Ovary (tissue), 9 donors: Measurements from ENCODE around the gene PITPNM3. TPM values are rescaled to one million over a fixed set of nuclear protein-coding genes. Genes with fewer than 3 reads are reported as not detected.
A peak's percentile ranks its signal among the peaks of the same experiment; 100 is the strongest.
"Not testable (repeated sequence)": the region's sequence is repeated elsewhere in the genome, so short reads cannot be mapped to it uniquely, and the experiment has no call there.

ENCODE experiments used
- DNase-seq, 5 donors: peaks; one replicate each; pipeline ENCODE4 v3.0.0-alpha.2; 2019 to 2020
- H3K27ac ChIP-seq, 2 donors: fragments of 200-600 bp; one replicate each; pipeline versions ENCODE4 v1.5.1 to v1.8.0; 2019 to 2022
- H3K27me3 ChIP-seq: fragments of 200-600 bp; one replicate; pipeline ENCODE4 v1.8.0; 2022
- H3K36me3 ChIP-seq: fragments of 200-600 bp; sonication (generic); one replicate; pipeline ENCODE4 v1.5.1; 2019
- H3K4me1 ChIP-seq: one replicate; pipeline ENCODE4 v1.8.1; 2013; ENCODE audit warnings: mild to moderate bottlenecking, moderate library complexity; ENCODE audit not compliant: insufficient read depth
- H3K4me3 ChIP-seq: fragments of 200-600 bp; sonication (generic); one replicate; pipeline ENCODE4 v1.5.1; 2017
- H3K9me3 ChIP-seq, 2 donors: fragments of 200-600 bp in 1 of 2; sonication (generic) in 1 of 2; one replicate each; pipeline versions ENCODE4 v1.5.1 to v1.8.1; 2013 to 2019; ENCODE audit warnings: mild to moderate bottlenecking in 1 of 2, moderate library complexity in 1 of 2
- EP300 ChIP-seq: sonication (generic); formaldehyde crosslinking; IDR thresholded peaks from one replicate; pipeline ENCODE4 v1.6.1; 2017; ENCODE audit warnings: antibody characterized with exemption
- POLR2A ChIP-seq: fragments of 450-650 bp; IDR thresholded peaks from one replicate; pipeline ENCODE4 v1.6.1; 2017; ENCODE audit warnings: antibody characterized with exemption, mild to moderate bottlenecking, moderate library complexity
- WGBS, 3 donors: extraction: QIAGEN DNeasy Blood & Tissue Kit in 1 of 3; methylation state at CpG; one replicate each; pipeline versions ENCODE4 v1.1.5 to v1.1.7; 2013 to 2017; 5-methylcytosine and 5-hydroxymethylcytosine counted together
- intact Hi-C, 4 donors: fragments of 100-400 bp; cut with DNase I; formaldehyde crosslinking; loops; one replicate each; pipeline versions ENCODE4 v1.11.0 to v1.15.1; 2022 to 2023
- polyA plus RNA-seq, 2 donors: library from polyadenylated mRNA; stranded (reverse); fragments of 200-250 nt in 1 of 2; fragments of 350-450 nt in 1 of 2; fragmentation: Illumina TruSeq in 1 of 2; extraction: RNeasy Lipid Tissue Mini Kit (QIAGEN cat#74804) in 1 of 2; gene quantifications; one replicate each; pipeline ENCODE4 v1.2.3, GENCODE V29; 2013 to 2014
- total RNA-seq, 7 donors: library from RNA; depleted of rRNA in 2 of 7; stranded (reverse); fragments of >200 nt in 2 of 7; fragmentation: NEBNext Ultra II Directional in 3 of 7; extraction: Animal tissue kit (Norgen Biotek cat#: 25700) in 3 of 7; gene quantifications; one replicate each; pipeline versions ENCODE4 v1.1.0 to v1.2.4, GENCODE V29; 2016 to 2023
- TF ChIP-seq, protein P1 (sequence below), 3 donors: fragments of 450-650 bp in 2 of 3; fragments of 200-600 bp in 1 of 3; IDR thresholded peaks; one replicate each; pipeline versions ENCODE4 v1.5.1 to v1.8.0; 2016 to 2022; ENCODE audit warnings: antibody characterized with exemption in 3 of 3, mild to moderate bottlenecking in 1 of 3
- donor health status: DM: no; HTN: no; CAD: no; lungs with moderate emphysema.
- donor health status: DM: no; HTN: no; CAD: no.
- donor health status: Bipolar disorder and iron deficiency.
- donor health status: DM: yes; HTN: yes; CAD: no.
- donor health status: DM: no; HTN: no; CAD: no.
- donor health status: DM: yes; HTN: yes; CAD: no.

PITPNM3 gene
- total and polyA plus RNA-seq, 9 donors, result 10.0 to 68.7 (median 17.9) TPM

DNA sequence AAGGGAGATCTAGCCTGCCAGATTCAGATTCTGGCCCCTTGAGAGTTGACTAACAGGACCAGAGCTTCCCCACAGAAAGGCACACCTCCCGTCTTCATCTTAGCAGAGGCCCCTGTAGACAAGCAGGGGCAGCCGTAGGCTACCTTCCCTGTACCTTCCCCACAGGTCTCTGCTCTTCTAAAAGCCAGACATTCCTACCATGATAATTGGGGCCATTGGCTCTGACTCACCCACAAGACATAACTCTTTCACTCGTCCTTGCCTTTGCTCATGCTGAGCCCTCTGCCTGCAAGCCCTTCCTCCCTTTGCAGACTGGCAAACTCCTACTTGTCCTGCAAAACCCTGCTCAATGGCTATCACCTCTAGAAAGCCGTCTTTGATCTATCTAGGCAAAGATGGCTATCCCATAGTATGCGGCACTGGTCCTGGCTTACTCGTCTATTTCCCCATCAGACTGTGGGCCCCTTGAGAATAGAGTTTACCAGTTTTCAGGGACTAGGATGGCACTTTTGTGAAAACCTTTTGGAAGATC is 68.3 kb downstream of the PITPNM3 start:
- H3K27ac ChIP-seq, result no peak overlapping the region
- WGBS, 3 donors, result 79 to 92% (median 89%) methylated on average over 6 of the region's 6 CpGs
- no peaks in the 10 kb centered on the region for H3K27me3 ChIP-seq
- no peak for TF ChIP-seq POLR2A
- TF ChIP-seq, protein P1, sequence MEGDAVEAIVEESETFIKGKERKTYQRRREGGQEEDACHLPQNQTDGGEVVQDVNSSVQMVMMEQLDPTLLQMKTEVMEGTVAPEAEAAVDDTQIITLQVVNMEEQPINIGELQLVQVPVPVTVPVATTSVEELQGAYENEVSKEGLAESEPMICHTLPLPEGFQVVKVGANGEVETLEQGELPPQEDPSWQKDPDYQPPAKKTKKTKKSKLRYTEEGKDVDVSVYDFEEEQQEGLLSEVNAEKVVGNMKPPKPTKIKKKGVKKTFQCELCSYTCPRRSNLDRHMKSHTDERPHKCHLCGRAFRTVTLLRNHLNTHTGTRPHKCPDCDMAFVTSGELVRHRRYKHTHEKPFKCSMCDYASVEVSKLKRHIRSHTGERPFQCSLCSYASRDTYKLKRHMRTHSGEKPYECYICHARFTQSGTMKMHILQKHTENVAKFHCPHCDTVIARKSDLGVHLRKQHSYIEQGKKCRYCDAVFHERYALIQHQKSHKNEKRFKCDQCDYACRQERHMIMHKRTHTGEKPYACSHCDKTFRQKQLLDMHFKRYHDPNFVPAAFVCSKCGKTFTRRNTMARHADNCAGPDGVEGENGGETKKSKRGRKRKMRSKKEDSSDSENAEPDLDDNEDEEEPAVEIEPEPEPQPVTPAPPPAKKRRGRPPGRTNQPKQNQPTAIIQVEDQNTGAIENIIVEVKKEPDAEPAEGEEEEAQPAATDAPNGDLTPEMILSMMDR (IDR thresholded peaks at IDR 0.05), result no peak
- no peak for TF ChIP-seq EP300
- H3K36me3 ChIP-seq, result no peaks in the 10 kb centered on the region
- H3K4me1 ChIP-seq, result peaks cover 22% of the 10 kb centered on the region
- no peaks in the 10 kb centered on the region for H3K9me3 ChIP-seq
- intact Hi-C loops, result no loop called here
- H3K4me3 ChIP-seq, result no peak overlapping the region
- no peak for DNase-seq

DNA sequence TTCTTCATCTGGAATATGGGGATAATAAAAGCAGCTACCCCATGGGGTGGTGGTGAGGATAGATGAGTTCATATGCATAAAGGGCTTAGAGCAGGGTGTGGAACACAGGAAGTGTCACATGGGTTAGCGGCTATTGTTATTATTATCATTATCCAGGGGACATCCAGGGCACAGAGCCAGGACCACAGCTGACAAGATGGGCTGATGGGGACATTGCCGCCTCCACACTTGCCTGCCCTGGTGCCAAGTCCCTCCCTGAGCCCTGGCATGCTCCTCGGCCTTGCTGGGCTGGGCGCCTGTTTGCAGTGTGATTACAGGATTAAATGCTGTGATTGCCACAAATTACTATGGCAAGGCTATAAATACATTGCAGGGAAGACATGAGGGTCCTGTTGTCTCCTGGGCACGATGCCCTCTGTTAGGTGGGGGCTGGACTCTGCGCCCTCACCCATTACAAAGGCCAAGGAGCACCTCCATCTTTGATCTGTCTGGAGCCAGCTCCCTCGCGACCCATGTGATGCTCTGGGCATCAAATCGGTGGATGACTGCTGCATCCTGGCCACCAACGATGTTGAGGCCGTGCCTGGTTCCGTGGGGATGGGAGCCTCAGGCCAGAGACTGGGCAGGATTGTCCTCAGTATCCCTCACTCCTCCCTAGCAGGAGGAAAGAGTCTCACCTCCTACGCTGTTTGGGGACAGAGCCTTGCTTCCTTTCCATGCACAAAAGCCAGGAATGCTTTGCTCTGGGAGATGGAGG is 68.9 kb downstream of the PITPNM3 start:
- TF ChIP-seq EP300, result no peak
- TF ChIP-seq, protein P1 (IDR thresholded peaks at IDR 0.05), result no peak
- intact Hi-C loops, result no loop called here
- H3K4me1 ChIP-seq, result peaks cover 19% of the 10 kb centered on the region
- H3K9me3 ChIP-seq, result no peaks in the 10 kb centered on the region
- no peak overlapping the region for H3K4me3 ChIP-seq
- no peaks in the 10 kb centered on the region for H3K36me3 ChIP-seq
- WGBS, 3 donors, result 61 to 72% (median 64%) methylated on average over 13 of the region's 13 CpGs
- H3K27me3 ChIP-seq, result no peaks in the 10 kb centered on the region
- H3K27ac ChIP-seq, result no peak overlapping the region
- peak in 1 of 5 donors; percentile 33 for DNase-seq

DNA sequence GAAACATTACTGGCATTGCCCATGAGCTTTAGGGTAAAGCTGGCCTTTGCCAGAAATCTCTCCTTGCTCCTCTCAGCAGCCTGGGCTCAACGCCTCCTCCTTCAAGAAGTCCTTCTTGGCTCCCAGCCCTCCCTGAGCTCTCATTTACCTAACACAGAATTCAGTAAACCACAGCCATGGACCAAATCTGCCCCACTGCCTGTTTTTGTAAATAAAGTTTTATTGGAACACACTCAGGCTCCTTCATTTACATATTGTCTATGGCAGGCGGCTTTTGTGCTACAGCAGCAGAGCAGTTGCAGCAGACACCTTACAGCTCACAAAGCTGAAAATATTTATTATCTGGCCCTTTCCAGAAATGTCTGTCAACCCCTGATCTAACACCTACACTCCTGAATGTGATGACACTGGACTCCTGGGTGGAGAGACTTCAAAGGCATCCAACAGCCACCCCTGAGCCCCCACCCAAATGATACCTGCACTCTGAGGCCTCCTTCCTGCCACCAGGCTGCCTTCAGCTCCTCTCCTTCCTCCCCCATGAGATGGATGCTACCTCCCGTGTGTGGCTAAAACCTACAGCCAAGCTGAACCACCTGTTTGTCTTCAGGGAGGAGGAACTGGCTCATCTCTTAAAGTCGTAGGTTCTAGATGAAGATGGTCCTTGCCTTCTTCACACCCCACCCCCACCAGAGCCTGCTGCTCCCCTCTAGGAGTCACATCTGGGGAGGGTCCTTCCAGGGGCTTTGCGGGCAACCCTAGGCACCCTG is 70.5 kb downstream of the PITPNM3 start:
- no peak overlapping the region for H3K27ac ChIP-seq
- WGBS, 3 donors, result 85 to 88% (median 86%) methylated on average over 5 of the region's 5 CpGs

DNA sequence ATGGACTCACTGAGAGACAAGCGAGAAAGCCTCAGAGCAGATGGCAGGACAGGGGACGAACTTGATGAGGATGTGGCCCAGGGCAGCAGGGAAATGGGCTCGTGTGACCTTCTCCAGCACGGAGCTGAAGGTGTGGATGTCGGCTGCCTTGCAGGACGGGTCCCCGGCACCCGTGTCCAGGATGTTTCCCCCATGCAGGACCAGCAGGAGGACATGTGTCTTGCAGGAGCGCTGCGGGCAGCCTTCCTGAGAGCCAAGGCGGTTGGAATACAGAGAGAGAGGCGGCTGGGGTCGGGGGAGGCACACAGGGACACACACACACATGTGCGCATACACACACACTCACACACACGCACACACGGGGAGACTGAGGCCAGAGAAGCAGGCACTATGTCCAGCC is 72.8 kb downstream of the PITPNM3 start:
- H3K9me3 ChIP-seq, result no peaks in the 10 kb centered on the region
- 91 to 96% (median 94%) methylated on average over 16 of the region's 16 CpGs for WGBS, 3 donors
- TF ChIP-seq POLR2A, result no peak
- TF ChIP-seq EP300, result no peak
- TF ChIP-seq, protein P1 (IDR thresholded peaks at IDR 0.05), result no peak

More for the DNA sequence above, 70.5 kb downstream of the PITPNM3 start:
- intact Hi-C loops, result no loop called here
- DNase-seq, result no peak
- H3K4me1 ChIP-seq, result peaks cover 14% of the 10 kb centered on the region
- H3K36me3 ChIP-seq, result no peaks in the 10 kb centered on the region
- H3K9me3 ChIP-seq, result no peaks in the 10 kb centered on the region
- H3K27me3 ChIP-seq, result no peaks in the 10 kb centered on the region
- no peak overlapping the region for H3K4me3 ChIP-seq
- no peak for TF ChIP-seq POLR2A

DNA sequence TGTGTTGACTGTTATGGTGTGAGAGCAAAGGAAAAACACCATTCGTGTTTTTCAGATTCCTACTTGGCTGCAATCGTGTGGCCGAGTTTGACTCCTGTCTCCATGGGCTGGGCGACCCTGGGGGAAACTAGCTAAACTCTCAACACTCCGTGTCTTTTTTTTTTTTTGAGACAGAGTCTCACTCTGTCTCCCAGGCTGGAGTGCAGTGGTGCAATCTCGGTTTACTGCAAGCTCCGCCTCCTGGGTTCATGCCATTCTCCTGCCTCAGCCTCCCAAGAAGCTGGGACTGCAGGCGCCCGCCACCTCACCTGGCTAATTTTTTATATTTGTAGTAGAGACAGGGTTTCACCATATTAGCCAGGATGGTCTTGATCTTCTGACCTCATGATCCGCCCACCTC is 73.6 kb downstream of the PITPNM3 start:
- H3K4me3 ChIP-seq, H3K36me3 ChIP-seq, intact Hi-C loops, DNase-seq, H3K27ac ChIP-seq, H3K4me1 ChIP-seq, H3K27me3 ChIP-seq, H3K9me3 ChIP-seq: not testable (repeated sequence)
- 65 to 69% (median 66%) methylated on average over 10 of the region's 10 CpGs for WGBS, 3 donors

More for the DNA sequence above, 72.8 kb downstream of the PITPNM3 start:
- H3K4me1 ChIP-seq, result peaks cover 9% of the 10 kb centered on the region
- H3K4me3 ChIP-seq, result no peak overlapping the region
- DNase-seq, result no peak
- peak overlapping the region in 1 of 2 donors; percentile 6 for H3K27ac ChIP-seq
- H3K27me3 ChIP-seq, result no peaks in the 10 kb centered on the region
- intact Hi-C loops, result no loop called here
- no peaks in the 10 kb centered on the region for H3K36me3 ChIP-seq
